H9 (cell line): ENCODE data around the gene RABL3. TPM values are rescaled to one million over a fixed set of nuclear protein-coding genes. Genes with fewer than 3 reads are reported as not detected.

Experiments
- DNase-seq: peaks from one replicate; pipeline ENCODE4 v3.0.0-alpha.2; 2017
- H2AFZ ChIP-seq: one replicate; pipeline ENCODE4 v1.6.1; 2013; ENCODE audit warnings: mild to moderate bottlenecking, low read length, control low read depth, moderate library complexity
- H2AK5ac ChIP-seq: 2 replicates; pipeline ENCODE4 v1.6.1; 2013; ENCODE audit warnings: low read length, control low read depth, mixed read lengths; ENCODE audit not compliant: insufficient read length
- H2BK120ac ChIP-seq: one replicate; pipeline ENCODE4 v1.6.1; 2013; ENCODE audit warnings: low read depth, mild to moderate bottlenecking, low read length, control low read depth, inconsistent platforms; ENCODE audit not compliant: poor library complexity, severe bottlenecking
- H2BK12ac ChIP-seq: 2 replicates; pipeline ENCODE4 v1.6.1; 2013; ENCODE audit warnings: low read length, control low read depth, mixed read lengths, low read depth; ENCODE audit not compliant: insufficient read length
- H2BK15ac ChIP-seq: 2 replicates; pipeline ENCODE4 v1.6.1; 2013; ENCODE audit warnings: low read depth, low read length, control low read depth
- H2BK20ac ChIP-seq: one replicate; pipeline ENCODE4 v1.6.1; 2013; ENCODE audit warnings: low read depth, mild to moderate bottlenecking, low read length, control low read depth, inconsistent platforms; ENCODE audit not compliant: poor library complexity, severe bottlenecking
- H2BK5ac ChIP-seq: 2 replicates; pipeline ENCODE4 v1.6.1; 2013; ENCODE audit warnings: low read length, control low read depth, mixed read lengths; ENCODE audit not compliant: insufficient read length
- H3K14ac ChIP-seq: 2 replicates; pipeline ENCODE4 v1.6.1; 2013; ENCODE audit warnings: low read length, control low read depth; ENCODE audit not compliant: insufficient read depth
- H3K18ac ChIP-seq: 2 replicates; pipeline ENCODE4 v1.6.1; 2013; ENCODE audit warnings: low read depth, mild to moderate bottlenecking, mixed read lengths, low read length, control low read depth; ENCODE audit not compliant: insufficient read length
- H3K23ac ChIP-seq: 2 replicates; pipeline ENCODE4 v1.6.1; 2013; ENCODE audit warnings: low read length, control low read depth, mixed read lengths, low read depth; ENCODE audit not compliant: insufficient read length
- H3K23me2 ChIP-seq: 2 replicates; pipeline ENCODE4 v1.6.1; 2013; ENCODE audit warnings: low read depth, mild to moderate bottlenecking, mixed read lengths, low read length, control low read depth; ENCODE audit not compliant: insufficient read length, poor library complexity, severe bottlenecking
- H3K27ac ChIP-seq: 2 replicates; pipeline ENCODE4 v1.5.1; 2013; ENCODE audit warnings: low read length, control low read depth, mixed read lengths, low read depth; ENCODE audit not compliant: insufficient read length
- H3K27me3 ChIP-seq: 2 replicates; pipeline ENCODE4 v1.6.1; 2013; ENCODE audit warnings: low read length, control low read depth, inconsistent platforms; ENCODE audit not compliant: insufficient read depth
- H3K4ac ChIP-seq: 2 replicates; pipeline ENCODE4 v1.6.1; 2013; ENCODE audit warnings: low read depth, mild to moderate bottlenecking, control low read depth, inconsistent platforms, low read length, moderate library complexity
- H3K4me1 ChIP-seq: 2 replicates; pipeline ENCODE4 v1.6.1; 2013; ENCODE audit warnings: low read length, control low read depth, inconsistent platforms; ENCODE audit not compliant: insufficient read depth
- H3K4me2 ChIP-seq: 2 replicates; pipeline ENCODE4 v1.6.1; 2013; ENCODE audit warnings: low read length, control low read depth, mixed read lengths; ENCODE audit not compliant: insufficient read length, insufficient read depth
- H3K56ac ChIP-seq: 2 replicates; pipeline ENCODE4 v1.6.1; 2013; ENCODE audit warnings: low read depth, mild to moderate bottlenecking, mixed read lengths, low read length, control low read depth; ENCODE audit not compliant: insufficient read length
- H3K79me1 ChIP-seq: 2 replicates; pipeline ENCODE4 v1.6.1; 2013; ENCODE audit warnings: low read depth, mild to moderate bottlenecking, moderate library complexity, low read length, control low read depth, inconsistent platforms; ENCODE audit not compliant: insufficient read depth, poor library complexity, severe bottlenecking
- H3K79me2 ChIP-seq: 2 replicates; pipeline ENCODE4 v1.6.1; 2013; ENCODE audit warnings: low read length, control low read depth, inconsistent platforms; ENCODE audit not compliant: insufficient read depth
- H3K9ac ChIP-seq: 2 replicates; pipeline ENCODE4 v1.6.1; 2013; ENCODE audit warnings: low read length, control low read depth, mixed read lengths; ENCODE audit not compliant: insufficient read length; ENCODE audit errors: extremely low read depth
- H3K9me3 ChIP-seq: one replicate; pipeline ENCODE4 v1.6.1; 2013; ENCODE audit warnings: low read depth, low read length, inconsistent platforms; ENCODE audit not compliant: control insufficient read depth
- H3T11ph ChIP-seq: one replicate; pipeline ENCODE4 v1.6.1; 2013; ENCODE audit warnings: mild to moderate bottlenecking, low read length, control low read depth, inconsistent platforms
- H4K20me1 ChIP-seq: one replicate; pipeline ENCODE4 v1.6.1; 2013; ENCODE audit not compliant: control insufficient read depth, insufficient read length, insufficient read depth
- H4K5ac ChIP-seq: 2 replicates; pipeline ENCODE4 v1.6.1; 2013; ENCODE audit warnings: low read depth, mild to moderate bottlenecking, mixed read lengths, low read length, control low read depth; ENCODE audit not compliant: insufficient read length
- H4K8ac ChIP-seq: replicated peaks from 2 replicates; pipeline ENCODE4 v1.6.1; 2013; ENCODE audit warnings: low read length, control low read depth, mixed read lengths, low read depth; ENCODE audit not compliant: insufficient read length
- H4K91ac ChIP-seq: 2 replicates; pipeline ENCODE4 v1.6.1; 2013; ENCODE audit warnings: low read depth, mild to moderate bottlenecking, moderate library complexity, mixed read lengths, low read length, control low read depth; ENCODE audit not compliant: insufficient read length
- H3K27ac Mint-ChIP-seq, 3 experiments: 2 replicates in 2 of 3; 3 replicates in 1 of 3; pipeline ENCODE4 v1.8.0; 2020 to 2021; ENCODE audit warnings: mixed read lengths in 3 of 3, mild to moderate bottlenecking in 1 of 3, moderate library complexity in 1 of 3
- H3K27me3 Mint-ChIP-seq: 2 replicates; pipeline ENCODE4 v1.8.0; 2021; ENCODE audit warnings: low read depth, mild to moderate bottlenecking, moderate library complexity, mixed read lengths
- H3K36me3 Mint-ChIP-seq, 3 experiments: 2 replicates in 2 of 3; 3 replicates in 1 of 3; pipeline ENCODE4 v1.8.0; 2020 to 2021; ENCODE audit warnings: low read depth in 3 of 3, mixed read lengths in 3 of 3; ENCODE audit not compliant: insufficient read depth in 1 of 3
- H3K4me1 Mint-ChIP-seq, 2 experiments: 2 replicates each; pipeline ENCODE4 v1.8.0; 2020; ENCODE audit warnings: mixed read lengths in 2 of 2
- H3K4me3 Mint-ChIP-seq, 2 experiments: 2 replicates in 1 of 2; 3 replicates in 1 of 2; pipeline ENCODE4 v1.8.0; 2020 to 2021; ENCODE audit warnings: mild to moderate bottlenecking in 2 of 2, mixed read lengths in 2 of 2, moderate library complexity in 1 of 2
- H3K9me3 Mint-ChIP-seq, 2 experiments: 2 replicates in 1 of 2; 3 replicates in 1 of 2; pipeline ENCODE4 v1.8.0; 2020; ENCODE audit warnings: mild to moderate bottlenecking in 2 of 2, mixed read lengths in 2 of 2, moderate library complexity in 1 of 2
- total RNA-seq: library from RNA; stranded (reverse); gene quantifications from 2 replicates; pipeline ENCODE4 v1.2.1, GENCODE V29; 2021
- TF ChIP-seq, protein P1 (sequence below): fragments of 200-600 bp; sonication (generic); conservative IDR thresholded peaks from 3 replicates; pipeline ENCODE4 v1.8.0; 2021; ENCODE audit warnings: antibody characterized with exemption, mild to moderate bottlenecking

The RABL3 gene
- total RNA-seq, 1 experiment from 2014 or later: 26.7 TPM

DNA sequence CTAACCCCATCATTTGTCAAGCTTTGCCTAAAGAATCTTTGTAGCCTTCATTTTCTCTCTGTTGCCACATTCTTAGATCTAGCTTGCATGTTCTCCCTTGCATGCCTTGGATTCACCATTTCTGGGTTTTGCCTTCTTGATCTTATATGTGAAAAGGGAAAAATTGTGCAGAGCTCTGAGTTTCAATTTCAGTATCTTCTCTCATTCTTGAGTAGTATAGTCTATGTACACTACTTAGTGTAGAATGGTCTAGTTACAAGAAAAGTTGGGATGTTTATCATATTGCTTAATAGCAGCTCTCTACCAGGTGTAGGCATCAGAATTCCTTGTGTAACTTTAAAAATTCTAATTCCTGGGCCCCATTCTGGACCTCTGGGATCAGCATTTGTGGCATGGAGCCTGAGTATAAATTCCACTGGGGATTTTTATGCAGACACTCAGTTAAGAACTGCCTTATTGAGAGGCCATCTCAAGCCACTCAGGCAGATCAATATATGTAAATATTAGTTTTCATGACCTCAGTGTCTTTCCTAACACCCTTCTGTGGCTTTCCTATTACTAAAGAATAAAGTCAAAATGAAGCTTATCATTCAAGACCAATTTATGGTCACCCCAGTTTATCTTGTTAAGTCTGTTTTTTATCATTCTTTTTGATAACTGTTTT is 23.6 kb upstream of the RABL3 start:
- H3K79me1 ChIP-seq: no peaks in the 10 kb centered on the region
- H2BK120ac ChIP-seq: no peak overlapping the region
- no peaks in the 10 kb centered on the region for H4K20me1 ChIP-seq
- DNase-seq: no peak
- no peak overlapping the region for H3K27ac ChIP-seq
- Mint-ChIP-seq H3K4me1 (peaks cover 46 to 58% of the 10 kb centered on the region in 2 experiments), H3K4me3 (no peak overlapping the region), H3K9me3 (no peaks in the 10 kb centered on the region), H3K36me3 (peaks cover 0 to 3% (median 0%) of the 10 kb centered on the region in 3 experiments; a peak in 3 of 7 replicates), H3K27me3 (no peaks in the 10 kb centered on the region), H3K27ac (no peak overlapping the region; a peak in 2 of 7 replicates)
- H3K4me2 ChIP-seq: no peak overlapping the region
- H2BK20ac ChIP-seq: no peak overlapping the region
- H2BK12ac ChIP-seq: no peak overlapping the region
- TF ChIP-seq, protein P1, sequence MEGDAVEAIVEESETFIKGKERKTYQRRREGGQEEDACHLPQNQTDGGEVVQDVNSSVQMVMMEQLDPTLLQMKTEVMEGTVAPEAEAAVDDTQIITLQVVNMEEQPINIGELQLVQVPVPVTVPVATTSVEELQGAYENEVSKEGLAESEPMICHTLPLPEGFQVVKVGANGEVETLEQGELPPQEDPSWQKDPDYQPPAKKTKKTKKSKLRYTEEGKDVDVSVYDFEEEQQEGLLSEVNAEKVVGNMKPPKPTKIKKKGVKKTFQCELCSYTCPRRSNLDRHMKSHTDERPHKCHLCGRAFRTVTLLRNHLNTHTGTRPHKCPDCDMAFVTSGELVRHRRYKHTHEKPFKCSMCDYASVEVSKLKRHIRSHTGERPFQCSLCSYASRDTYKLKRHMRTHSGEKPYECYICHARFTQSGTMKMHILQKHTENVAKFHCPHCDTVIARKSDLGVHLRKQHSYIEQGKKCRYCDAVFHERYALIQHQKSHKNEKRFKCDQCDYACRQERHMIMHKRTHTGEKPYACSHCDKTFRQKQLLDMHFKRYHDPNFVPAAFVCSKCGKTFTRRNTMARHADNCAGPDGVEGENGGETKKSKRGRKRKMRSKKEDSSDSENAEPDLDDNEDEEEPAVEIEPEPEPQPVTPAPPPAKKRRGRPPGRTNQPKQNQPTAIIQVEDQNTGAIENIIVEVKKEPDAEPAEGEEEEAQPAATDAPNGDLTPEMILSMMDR: no peak
- H2BK15ac ChIP-seq: no peak overlapping the region
- H2AFZ ChIP-seq: no peak overlapping the region
- H2BK5ac ChIP-seq: no peak overlapping the region
- H2AK5ac ChIP-seq: no peak overlapping the region
- no peak overlapping the region for H4K5ac ChIP-seq
- no peak overlapping the region for H3K23ac ChIP-seq
- no peak overlapping the region for H3K56ac ChIP-seq
- no peaks in the 10 kb centered on the region for H3K23me2 ChIP-seq
- no peak overlapping the region for H3K18ac ChIP-seq
- peaks cover 11% of the 10 kb centered on the region; the same call in 1 of the 2 replicates for H3K79me2 ChIP-seq
- H3K4me1 ChIP-seq: peaks cover 5% of the 10 kb centered on the region
- H3K9ac ChIP-seq: no peak overlapping the region
- no peaks in the 10 kb centered on the region for H3K27me3 ChIP-seq
- no peak overlapping the region for H4K8ac ChIP-seq
- no peak overlapping the region for H3T11ph ChIP-seq
- no peak overlapping the region for H3K14ac ChIP-seq
- no peak overlapping the region for H3K4ac ChIP-seq
- H3K9me3 ChIP-seq: no peaks in the 10 kb centered on the region
- no peak overlapping the region for H4K91ac ChIP-seq
